Stomach (tissue), 9 donors: Measurements from ENCODE around the gene SUZ12. TPM values are rescaled to one million over a fixed set of nuclear protein-coding genes. Genes with fewer than 3 reads are reported as not detected.
A peak's percentile ranks its signal among the peaks of the same experiment; 100 is the strongest.
"Not testable (repeated sequence)": the region's sequence is repeated elsewhere in the genome, so short reads cannot be mapped to it uniquely, and the experiment has no call there.

ENCODE experiments used
- DNase-seq, 2 donors: peaks; one replicate each; pipeline versions ENCODE4 v3.0.0 to v3.0.0-alpha.2; 2013 to 2019
- H3K27ac ChIP-seq, 5 donors: fragments of 200-600 bp in 4 of 5; sonication (generic) in 4 of 5; one replicate each; pipeline ENCODE4 v1.5.1; 2013 to 2019; ENCODE audit warnings: mild to moderate bottlenecking in 1 of 5, moderate library complexity in 1 of 5
- H3K27me3 ChIP-seq, 3 donors: fragments of 200-600 bp; sonication (generic); one replicate each; pipeline ENCODE4 v1.5.1; 2017 to 2019; ENCODE audit warnings: mixed run types in 1 of 3
- H3K36me3 ChIP-seq, 4 donors: fragments of 200-600 bp; sonication (generic); 1 replicate in 3 of 4; 2 replicates in 1 of 4; pipeline ENCODE4 v1.5.1; 2016 to 2019
- H3K4me1 ChIP-seq, 4 donors: fragments of 200-600 bp; sonication (generic); one replicate each; pipeline ENCODE4 v1.5.1; 2016 to 2019
- H3K4me3 ChIP-seq, 4 donors: fragments of 200-600 bp; sonication (generic) in 3 of 4; one replicate each; pipeline ENCODE4 v1.5.1; 2016 to 2019; ENCODE audit warnings: mild to moderate bottlenecking in 1 of 4
- H3K9me3 ChIP-seq, 4 donors: fragments of 200-600 bp; sonication (generic); one replicate each; pipeline ENCODE4 v1.5.1; 2016 to 2019
- EP300 ChIP-seq: sonication (generic); formaldehyde crosslinking; IDR thresholded peaks from one replicate; pipeline ENCODE4 v1.6.1; 2017; ENCODE audit warnings: antibody characterized with exemption
- POLR2A ChIP-seq, 4 donors: fragments of 450-650 bp; IDR thresholded peaks; one replicate each; pipeline ENCODE4 v1.6.1; 2016; ENCODE audit warnings: antibody characterized with exemption in 4 of 4, control low read depth in 2 of 4, mild to moderate bottlenecking in 1 of 4, moderate library complexity in 1 of 4
- POLR2AphosphoS5 ChIP-seq, 3 donors: sonication (generic); formaldehyde crosslinking; IDR thresholded peaks; one replicate each; pipeline ENCODE4 v1.6.1; 2016; ENCODE audit warnings: antibody characterized with exemption in 3 of 3
- WGBS, 5 donors: extraction: QIAGEN DNeasy Blood & Tissue Kit in 3 of 5; methylation state at CpG; one replicate each; pipeline versions ENCODE4 v1.1.5 to v1.1.7; 2013 to 2018; 5-methylcytosine and 5-hydroxymethylcytosine counted together
- intact Hi-C: fragments of 100-400 bp; cut with DNase I; formaldehyde crosslinking; loops from one replicate; pipeline ENCODE4 v1.15.1; 2023; ENCODE audit warnings: low total_unique reads
- polyA plus RNA-seq, 3 donors: library from polyadenylated mRNA; stranded (reverse); fragments of 200-250 nt; gene quantifications; one replicate each; pipeline ENCODE4 v1.2.3, GENCODE V29; 2013
- total RNA-seq, 5 donors: library from RNA; depleted of rRNA; stranded (reverse); fragments of >200 nt; gene quantifications; one replicate each; pipeline versions ENCODE4 v1.1.0 to v1.2.3, GENCODE V29; 2014 to 2016
- TF ChIP-seq, protein P1 (sequence below), 7 experiments: fragments of 450-650 bp in 4 of 7; fragments of 200-600 bp in 3 of 7; sonication (generic) in 3 of 7; IDR thresholded peaks; one replicate each; pipeline ENCODE4 v1.5.1; 2016 to 2019; ENCODE audit warnings: antibody characterized with exemption in 7 of 7, control low read depth in 2 of 7, mild to moderate bottlenecking in 1 of 7
- donor health status: healthy with polysubstance abuse.
- donor health status: Bipolar disorder and iron deficiency.
- donor health status: healthy.

SUZ12 gene
- total and polyA plus RNA-seq, 8 donors, result 5.5 to 53.7 (median 11.1) TPM

GRCh38 chr17:31919802-31920525 lies 16.8 kb upstream of the SUZ12 start:
- intact Hi-C loops, result no loop called here

DNA sequence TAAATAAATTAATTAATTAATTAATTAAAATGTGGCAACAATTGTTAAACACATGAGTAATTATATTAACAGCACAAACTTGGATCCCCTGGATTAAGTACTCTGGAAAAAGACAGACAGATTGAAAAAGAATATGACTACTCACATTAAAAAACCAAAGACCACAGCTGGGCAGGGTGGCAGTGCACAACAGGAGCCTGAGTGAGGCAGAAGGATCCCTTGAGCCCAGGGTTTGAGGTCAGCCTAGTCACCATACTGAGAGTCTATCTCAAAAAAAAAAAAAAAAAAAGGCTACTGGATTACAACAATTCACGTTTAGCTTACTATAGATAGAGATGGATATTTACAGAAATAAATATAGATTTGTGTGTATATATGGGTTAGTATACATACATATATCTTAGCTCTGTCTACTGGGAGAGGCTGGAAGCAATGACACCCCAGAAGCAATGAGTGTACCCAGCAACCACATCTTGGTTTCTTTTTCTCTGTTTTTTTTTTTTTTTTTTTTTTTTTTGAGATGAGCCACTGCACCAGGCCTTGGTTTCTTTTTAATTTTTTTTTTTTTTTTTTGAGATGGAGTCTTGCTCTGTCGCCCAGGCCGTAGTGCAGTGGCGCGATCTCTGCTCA lies 10.6 kb upstream of the SUZ12 start:
- H3K36me3 ChIP-seq, result no peaks in the 10 kb centered on the region
- H3K9me3 ChIP-seq, result no peaks in the 10 kb centered on the region
- H3K27ac ChIP-seq, result no peak overlapping the region
- TF ChIP-seq POLR2A (IDR thresholded peaks at IDR 0.05) (no peak), POLR2AphosphoS5 (IDR thresholded peaks at IDR 0.05) (no peak), EP300 (no peak)
- TF ChIP-seq, protein P1, sequence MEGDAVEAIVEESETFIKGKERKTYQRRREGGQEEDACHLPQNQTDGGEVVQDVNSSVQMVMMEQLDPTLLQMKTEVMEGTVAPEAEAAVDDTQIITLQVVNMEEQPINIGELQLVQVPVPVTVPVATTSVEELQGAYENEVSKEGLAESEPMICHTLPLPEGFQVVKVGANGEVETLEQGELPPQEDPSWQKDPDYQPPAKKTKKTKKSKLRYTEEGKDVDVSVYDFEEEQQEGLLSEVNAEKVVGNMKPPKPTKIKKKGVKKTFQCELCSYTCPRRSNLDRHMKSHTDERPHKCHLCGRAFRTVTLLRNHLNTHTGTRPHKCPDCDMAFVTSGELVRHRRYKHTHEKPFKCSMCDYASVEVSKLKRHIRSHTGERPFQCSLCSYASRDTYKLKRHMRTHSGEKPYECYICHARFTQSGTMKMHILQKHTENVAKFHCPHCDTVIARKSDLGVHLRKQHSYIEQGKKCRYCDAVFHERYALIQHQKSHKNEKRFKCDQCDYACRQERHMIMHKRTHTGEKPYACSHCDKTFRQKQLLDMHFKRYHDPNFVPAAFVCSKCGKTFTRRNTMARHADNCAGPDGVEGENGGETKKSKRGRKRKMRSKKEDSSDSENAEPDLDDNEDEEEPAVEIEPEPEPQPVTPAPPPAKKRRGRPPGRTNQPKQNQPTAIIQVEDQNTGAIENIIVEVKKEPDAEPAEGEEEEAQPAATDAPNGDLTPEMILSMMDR (IDR thresholded peaks at IDR 0.05), result no peak
- no peak overlapping the region for H3K4me3 ChIP-seq
- intact Hi-C loops, result no loop called here
- H3K4me1 ChIP-seq, result no peaks in the 10 kb centered on the region
- no peak for DNase-seq
- no peaks in the 10 kb centered on the region for H3K27me3 ChIP-seq
- WGBS, 5 donors, result 83 to 90% (median 83%) methylated on average over 5 of the region's 5 CpGs

More at GRCh38 chr17:31919802-31920525, 16.8 kb upstream of the SUZ12 start:
- Histone ChIP-seq H3K9me3 (no peaks in the 10 kb centered on the region), H3K4me1 (peaks cover 4 to 10% (median 8%) of the 10 kb centered on the region in 4 donors), H3K36me3 (no peaks in the 10 kb centered on the region), H3K4me3 (no peak overlapping the region), H3K27me3 (peaks cover 0 to 42% (median 19%) of the 10 kb centered on the region in 3 donors), H3K27ac (no peak overlapping the region)
- DNase-seq, result no peak
- no peak for TF ChIP-seq POLR2A (IDR thresholded peaks at IDR 0.05)
- no peak for TF ChIP-seq EP300
- 75 to 85% (median 78%) methylated on average over 9 to 10 of the region's 10 CpGs for WGBS, 5 donors

- H3K4me3 ChIP-seq, result no peak overlapping the region
- H3K36me3 ChIP-seq, result no peaks in the 10 kb centered on the region
- WGBS, 5 donors, result 60 to 88% (median 62%) methylated on average over 1 of the region's 1 CpG
- H3K27ac ChIP-seq, result no peak overlapping the region
- intact Hi-C loops, result no loop called here
- H3K4me1 ChIP-seq, result peaks cover 0 to 5% (median 5%) of the 10 kb centered on the region in 4 donors
- no peaks in the 10 kb centered on the region for H3K27me3 ChIP-seq
- no peaks in the 10 kb centered on the region for H3K9me3 ChIP-seq
- TF ChIP-seq, protein P1 (IDR thresholded peaks at IDR 0.05), result no peak
- TF ChIP-seq POLR2A (IDR thresholded peaks at IDR 0.05) (no peak), EP300 (no peak), POLR2AphosphoS5 (IDR thresholded peaks at IDR 0.05) (no peak)
- no peak for DNase-seq
Measured at GRCh38 chr17:31931756-31932155, 5.1 kb upstream of the SUZ12 start.

GRCh38 chr17:31935512-31935911 lies 1.3 kb upstream of the SUZ12 start:
- H3K4me3 ChIP-seq, result no peak overlapping the region
- intact Hi-C loops, result no loop called here
- no peaks in the 10 kb centered on the region for H3K27me3 ChIP-seq
- TF ChIP-seq POLR2A (IDR thresholded peaks at IDR 0.05) (no peak), POLR2AphosphoS5 (IDR thresholded peaks at IDR 0.05) (no peak), EP300 (no peak)
- TF ChIP-seq, protein P1 (IDR thresholded peaks at IDR 0.05), result no peak
- peaks cover 11 to 26% (median 19%) of the 10 kb centered on the region in 4 donors for H3K4me1 ChIP-seq
- H3K36me3 ChIP-seq, result peaks cover 0 to under 1% (median 0%) of the 10 kb centered on the region in 4 donors
- WGBS, 5 donors, result 90 to 95% (median 92%) methylated on average over 5 of the region's 5 CpGs
- H3K27ac ChIP-seq, result no peak overlapping the region
- H3K9me3 ChIP-seq, result no peaks in the 10 kb centered on the region
- DNase-seq, result no peak

DNA sequence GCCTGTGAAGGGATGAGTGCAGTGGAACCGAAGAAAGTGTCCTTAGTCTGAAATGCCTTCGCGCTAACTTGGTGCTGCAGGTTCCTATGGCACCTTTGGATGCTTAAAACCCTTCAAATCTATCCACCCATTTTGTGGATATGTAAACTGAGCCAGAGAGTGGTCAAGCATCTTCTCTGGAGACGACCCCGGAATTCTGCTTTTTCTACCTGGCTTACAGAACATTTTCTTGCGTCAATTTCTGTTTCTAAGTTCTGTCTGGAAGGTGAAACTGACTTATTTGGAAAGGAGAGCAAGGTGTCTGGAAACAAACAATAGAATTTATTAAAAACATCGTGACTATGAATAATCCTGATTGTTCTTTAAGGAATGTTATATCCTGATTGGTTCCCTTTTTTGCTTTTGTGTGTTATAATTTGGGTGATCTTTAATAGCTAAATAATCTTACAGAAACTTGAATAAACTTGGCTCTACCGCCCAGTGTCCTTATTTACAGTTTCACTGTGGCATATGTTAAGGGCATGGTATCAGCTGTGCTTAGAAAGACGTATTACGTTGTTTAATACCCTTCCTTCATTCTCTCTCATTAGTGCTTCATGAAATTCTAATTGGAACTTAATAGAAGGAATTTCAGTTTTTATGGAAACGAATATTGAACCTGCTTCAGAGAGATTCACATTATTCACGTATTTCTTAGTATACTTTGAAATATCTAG lies 1.3 kb downstream of the SUZ12 start:
- DNase-seq, H3K9me3 ChIP-seq, H3K27me3 ChIP-seq, H3K27ac ChIP-seq, intact Hi-C loops: not testable (repeated sequence)
- peaks cover 11 to 34% (median 19%) of the 10 kb centered on the region in 4 donors for H3K4me1 ChIP-seq
- H3K36me3 ChIP-seq, result peaks cover 0 to 21% (median 17%) of the 10 kb centered on the region in 4 donors
- peak overlapping the region; percentile 34 to 46 (median 40) for H3K4me3 ChIP-seq
- WGBS, 5 donors, result 2 to 7% (median 3%) methylated on average over 9 of the region's 12 CpGs

- peaks cover 3 to 40% (median 31%) of the 10 kb centered on the region in 4 donors for H3K36me3 ChIP-seq
- H3K27ac ChIP-seq, H3K27me3 ChIP-seq, H3K4me3 ChIP-seq, H3K9me3 ChIP-seq, intact Hi-C loops, DNase-seq: not testable (repeated sequence)
- peaks cover 6 to 29% (median 17%) of the 10 kb centered on the region in 4 donors for H3K4me1 ChIP-seq
- WGBS, 5 donors, result 95 to 99% (median 98%) methylated on average over 11 of the region's 11 CpGs
Measured at GRCh38 chr17:31941916-31942315, 5.1 kb downstream of the SUZ12 start.

DNA sequence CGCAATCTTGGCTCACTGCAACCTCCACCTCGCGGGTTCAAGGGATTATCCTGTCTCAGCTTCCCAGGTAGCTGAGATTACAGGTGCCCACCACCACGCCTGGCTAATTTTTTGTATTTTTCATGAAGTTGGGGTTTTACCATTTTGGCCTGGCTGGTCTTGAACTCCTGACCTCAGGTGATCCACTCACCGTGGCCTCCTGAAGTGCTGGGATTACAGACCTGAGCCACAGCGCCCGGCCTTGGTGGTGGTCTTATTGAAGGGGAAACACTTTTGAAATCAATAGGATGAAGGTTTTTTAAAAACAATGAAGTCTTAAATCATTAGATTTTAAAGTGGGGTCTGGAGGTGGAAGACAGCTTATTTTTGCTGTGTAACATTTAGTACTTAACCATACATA lies 5.6 kb downstream of the SUZ12 start:
- intact Hi-C loops, result not testable (repeated sequence)

More for the DNA sequence above, 5.6 kb downstream of the SUZ12 start:
- H3K27me3 ChIP-seq, H3K27ac ChIP-seq, DNase-seq, H3K9me3 ChIP-seq, H3K4me3 ChIP-seq: not testable (repeated sequence)
- WGBS, 5 donors, result 89 to 92% (median 91%) methylated on average over 7 of the region's 7 CpGs
- Histone ChIP-seq H3K36me3 (peaks cover 3 to 45% (median 31%) of the 10 kb centered on the region in 4 donors), H3K4me1 (peaks cover 6 to 29% (median 17%) of the 10 kb centered on the region in 4 donors)
